Gastrocnemius medialis (tissue), 4 donors: ENCODE measurements around the gene RMI2. TPM values are rescaled to one million over a fixed set of nuclear protein-coding genes. Genes with fewer than 3 reads are reported as not detected.

ENCODE experiments used
- ATAC-seq, 2 donors: fragments of 150-250 bp; one replicate each; pipeline ENCODE4 v1.9.1; 2016
- DNase-seq, 2 donors: peaks; one replicate each; pipeline ENCODE4 v3.0.0-alpha.2; 2019
- H3K27ac ChIP-seq, 4 donors: fragments of 200-600 bp; sonication (generic); 1 replicate in 1 of 4; 2 replicates in 3 of 4; pipeline ENCODE4 v1.5.1; 2016 to 2018; ENCODE audit warnings: mild to moderate bottlenecking in 2 of 4, moderate library complexity in 1 of 4
- H3K27me3 ChIP-seq, 3 donors: fragments of 200-600 bp; sonication (generic) in 2 of 3; 1 replicate in 1 of 3; 2 replicates in 2 of 3; pipeline versions ENCODE4 v1.5.1 to v1.6.0; 2016 to 2019; ENCODE audit warnings: mild to moderate bottlenecking in 1 of 3, moderate library complexity in 1 of 3
- H3K36me3 ChIP-seq, 2 donors: fragments of 200-600 bp; sonication (generic) in 1 of 2; one replicate each; pipeline ENCODE4 v1.5.1; 2017 to 2018
- H3K4me1 ChIP-seq, 2 donors: fragments of 200-600 bp; sonication (generic) in 1 of 2; one replicate each; pipeline ENCODE4 v1.5.1; 2016 to 2017; ENCODE audit warnings: mild to moderate bottlenecking in 2 of 2
- H3K4me3 ChIP-seq, 4 donors: fragments of 200-600 bp; sonication (generic) in 3 of 4; 1 replicate in 1 of 4; 2 replicates in 3 of 4; pipeline ENCODE4 v1.5.1; 2016 to 2019; ENCODE audit warnings: mild to moderate bottlenecking in 2 of 4
- H3K9me3 ChIP-seq, 3 donors: fragments of 200-600 bp; sonication (generic) in 2 of 3; 1 replicate in 1 of 3; 2 replicates in 2 of 3; pipeline ENCODE4 v1.5.1; 2016 to 2019
- CTCF ChIP-seq, 5 experiments: fragments of 450-650 bp in 3 of 5; fragments of 200-600 bp in 2 of 5; sonication (generic) in 2 of 5; IDR thresholded peaks in 4 of 5; conservative IDR thresholded peaks in 1 of 5; 1 replicate in 4 of 5; 2 replicates in 1 of 5; pipeline ENCODE4 v1.5.1; 2016 to 2019; ENCODE audit warnings: antibody characterized with exemption in 5 of 5, mild to moderate bottlenecking in 3 of 5, moderate library complexity in 3 of 5
- POLR2A ChIP-seq, 2 donors: fragments of 450-650 bp; IDR thresholded peaks; one replicate each; pipeline ENCODE4 v1.6.1; 2017; ENCODE audit warnings: antibody characterized with exemption in 2 of 2, mild to moderate bottlenecking in 2 of 2, moderate library complexity in 2 of 2
- in situ Hi-C, 4 donors: fragments of 200-750 bp; cut with MboI; loops; one replicate each; pipeline versions ENCODE4 v1.15.0 to v1.8.0; 2017; ENCODE audit warnings: low sequenced_read_pairs in 4 of 4
- intact Hi-C: fragments of 100-400 bp; cut with DNase I; formaldehyde crosslinking; loops from one replicate; pipeline ENCODE4 v1.15.1; 2023; ENCODE audit warnings: low total_unique reads
- total RNA-seq, 4 donors: library from RNA; depleted of rRNA; stranded (reverse); fragments of >200 nt; gene quantifications; one replicate each; pipeline versions ENCODE4 v1.1.0 to v1.2.3, GENCODE V29; 2016

Gene RMI2
- total RNA-seq, 4 donors from 2014 or later = 0.44 to 0.49 TPM; not detected in 2

- DNase-seq = no peak
- ATAC-seq = no peak
- no peaks in the 10 kb centered on the region for H3K36me3 ChIP-seq
- no peak overlapping the region for H3K27ac ChIP-seq
- no peak for TF ChIP-seq POLR2A (IDR thresholded peaks at IDR 0.05)
- no peak for TF ChIP-seq CTCF (IDR thresholded peaks at IDR 0.05 in 4 of 5, conservative IDR thresholded peaks at IDR 0.05 in 1 of 5)
- H3K27me3 ChIP-seq = no peaks in the 10 kb centered on the region
- no peaks in the 10 kb centered on the region for H3K9me3 ChIP-seq
- in situ Hi-C loops (no loop called here), intact Hi-C loops (no loop called here)
- H3K4me3 ChIP-seq = no peak overlapping the region
- H3K4me1 ChIP-seq = no peaks in the 10 kb centered on the region
These were observed 30.9 kb upstream of the RMI2 start for GRCh38 chr16:11314309-11314894.

GRCh38 chr16:11315510-11315909 is 29.7 kb upstream of the RMI2 start:
- no peak for ATAC-seq
- Histone ChIP-seq H3K27ac (no peak overlapping the region), H3K27me3 (no peaks in the 10 kb centered on the region), H3K9me3 (no peaks in the 10 kb centered on the region), H3K36me3 (no peaks in the 10 kb centered on the region), H3K4me3 (no peak overlapping the region), H3K4me1 (no peaks in the 10 kb centered on the region)
- TF ChIP-seq CTCF (IDR thresholded peaks at IDR 0.05 in 4 of 5, conservative IDR thresholded peaks at IDR 0.05 in 1 of 5) (no peak), POLR2A (IDR thresholded peaks at IDR 0.05) (no peak)
- no peak for DNase-seq
- in situ Hi-C loops (no loop called here), intact Hi-C loops (no loop called here)

GRCh38 chr16:11316331-11317015 is 28.8 kb upstream of the RMI2 start:
- in situ Hi-C loops = no loop called here
- no peaks in the 10 kb centered on the region for H3K36me3 ChIP-seq
- no peaks in the 10 kb centered on the region for H3K9me3 ChIP-seq
- DNase-seq (no peak), ATAC-seq (no peak)
- H3K4me3 ChIP-seq = no peak overlapping the region
- intact Hi-C loops = no loop called here
- TF ChIP-seq POLR2A (IDR thresholded peaks at IDR 0.05) (no peak), CTCF (IDR thresholded peaks at IDR 0.05 in 4 of 5, conservative IDR thresholded peaks at IDR 0.05 in 1 of 5) (no peak)
- no peaks in the 10 kb centered on the region for H3K27me3 ChIP-seq
- no peak overlapping the region for H3K27ac ChIP-seq
- H3K4me1 ChIP-seq = no peaks in the 10 kb centered on the region

DNA sequence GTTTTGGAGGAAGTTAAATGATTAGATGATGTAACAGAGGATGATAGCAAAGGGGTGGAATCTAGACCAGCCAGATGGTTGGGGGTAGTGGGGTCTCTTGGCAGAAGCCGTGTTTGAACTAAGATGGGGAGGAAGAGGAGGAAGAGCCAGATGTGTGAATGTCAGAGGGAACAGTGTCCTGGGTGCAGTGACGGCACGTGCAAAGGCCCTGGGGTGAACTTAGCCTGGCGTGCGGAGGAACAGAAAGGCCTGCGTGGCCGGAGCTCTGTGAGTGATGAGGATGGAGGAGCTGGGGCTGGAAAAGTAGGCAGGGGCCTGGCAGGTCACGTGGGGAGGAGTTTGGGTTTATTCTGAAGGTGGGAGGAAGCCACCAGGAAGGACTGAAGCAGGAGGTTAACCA is 26.4 kb upstream of the RMI2 start:
- no peaks in the 10 kb centered on the region for H3K27me3 ChIP-seq
- H3K36me3 ChIP-seq = no peaks in the 10 kb centered on the region
- intact Hi-C loops (no loop called here), in situ Hi-C loops (no loop called here)
- no peak overlapping the region for H3K27ac ChIP-seq
- no peak for ATAC-seq
- no peaks in the 10 kb centered on the region for H3K9me3 ChIP-seq
- TF ChIP-seq CTCF (IDR thresholded peaks at IDR 0.05 in 4 of 5, conservative IDR thresholded peaks at IDR 0.05 in 1 of 5) (no peak), POLR2A (IDR thresholded peaks at IDR 0.05) (no peak)
- no peak overlapping the region for H3K4me3 ChIP-seq
- DNase-seq = no peak
- no peaks in the 10 kb centered on the region for H3K4me1 ChIP-seq
